ENCODE measurements around the gene TANGO2. TPM values are rescaled to one million over a fixed set of nuclear protein-coding genes. Genes with fewer than 3 reads are reported as not detected.

TANGO2 gene
- total RNA-seq, 1 donor from 2014 or later = 20.9 TPM

DNA sequence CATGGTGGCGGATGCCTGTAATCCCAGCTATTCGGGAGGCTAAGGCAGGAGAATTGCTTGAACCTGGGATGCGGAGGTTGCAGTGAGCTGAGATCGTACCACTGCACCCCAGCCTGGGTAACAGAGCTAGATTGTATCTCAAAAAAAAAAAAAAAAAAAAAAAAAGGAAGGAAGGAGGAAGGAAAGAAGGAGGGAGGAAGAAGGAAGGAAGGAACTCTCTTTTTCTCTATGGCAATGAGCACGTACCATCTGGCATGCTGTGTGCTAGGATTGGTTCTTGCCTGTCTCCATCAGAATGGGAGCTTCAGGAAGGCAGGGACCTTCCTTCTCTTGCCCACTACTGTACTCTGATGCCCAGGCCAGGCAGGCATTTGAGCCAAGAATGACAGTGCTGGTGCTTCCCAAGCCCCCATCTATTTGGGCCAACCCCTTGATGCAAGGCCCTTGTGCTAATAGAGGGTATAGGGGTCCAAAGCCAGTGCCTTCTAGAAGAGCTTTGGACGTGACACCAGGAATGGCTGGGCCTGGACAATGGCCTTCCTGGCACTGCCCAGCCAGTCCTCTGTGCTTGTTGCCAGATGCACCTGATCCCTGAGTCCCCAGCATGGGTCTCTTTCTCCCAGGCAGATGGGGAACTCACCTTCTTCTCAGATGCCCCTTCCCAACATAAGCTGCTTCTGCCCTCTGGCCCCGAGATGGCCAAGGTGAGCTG lies 48.6 kb downstream of the TANGO2 start:
- H3K27me3 ChIP-seq (ENCODE audit: control insufficient read depth, insufficient read depth, low read length) = no peaks in the 10 kb centered on the region
- H3K36me3 ChIP-seq (ENCODE audit: control insufficient read depth, insufficient read depth, low read length) = no peaks in the 10 kb centered on the region
- TF ChIP-seq, protein P1, sequence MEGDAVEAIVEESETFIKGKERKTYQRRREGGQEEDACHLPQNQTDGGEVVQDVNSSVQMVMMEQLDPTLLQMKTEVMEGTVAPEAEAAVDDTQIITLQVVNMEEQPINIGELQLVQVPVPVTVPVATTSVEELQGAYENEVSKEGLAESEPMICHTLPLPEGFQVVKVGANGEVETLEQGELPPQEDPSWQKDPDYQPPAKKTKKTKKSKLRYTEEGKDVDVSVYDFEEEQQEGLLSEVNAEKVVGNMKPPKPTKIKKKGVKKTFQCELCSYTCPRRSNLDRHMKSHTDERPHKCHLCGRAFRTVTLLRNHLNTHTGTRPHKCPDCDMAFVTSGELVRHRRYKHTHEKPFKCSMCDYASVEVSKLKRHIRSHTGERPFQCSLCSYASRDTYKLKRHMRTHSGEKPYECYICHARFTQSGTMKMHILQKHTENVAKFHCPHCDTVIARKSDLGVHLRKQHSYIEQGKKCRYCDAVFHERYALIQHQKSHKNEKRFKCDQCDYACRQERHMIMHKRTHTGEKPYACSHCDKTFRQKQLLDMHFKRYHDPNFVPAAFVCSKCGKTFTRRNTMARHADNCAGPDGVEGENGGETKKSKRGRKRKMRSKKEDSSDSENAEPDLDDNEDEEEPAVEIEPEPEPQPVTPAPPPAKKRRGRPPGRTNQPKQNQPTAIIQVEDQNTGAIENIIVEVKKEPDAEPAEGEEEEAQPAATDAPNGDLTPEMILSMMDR (IDR thresholded peaks at IDR 0.05; ENCODE audit: insufficient read depth, low read length, poor library complexity, severe bottlenecking) = no peak
- no peak for DNase-seq (ENCODE audit: low read depth)
- H3K4me3 ChIP-seq (ENCODE audit: low read depth, low read length) = no peak overlapping the region

DNA sequence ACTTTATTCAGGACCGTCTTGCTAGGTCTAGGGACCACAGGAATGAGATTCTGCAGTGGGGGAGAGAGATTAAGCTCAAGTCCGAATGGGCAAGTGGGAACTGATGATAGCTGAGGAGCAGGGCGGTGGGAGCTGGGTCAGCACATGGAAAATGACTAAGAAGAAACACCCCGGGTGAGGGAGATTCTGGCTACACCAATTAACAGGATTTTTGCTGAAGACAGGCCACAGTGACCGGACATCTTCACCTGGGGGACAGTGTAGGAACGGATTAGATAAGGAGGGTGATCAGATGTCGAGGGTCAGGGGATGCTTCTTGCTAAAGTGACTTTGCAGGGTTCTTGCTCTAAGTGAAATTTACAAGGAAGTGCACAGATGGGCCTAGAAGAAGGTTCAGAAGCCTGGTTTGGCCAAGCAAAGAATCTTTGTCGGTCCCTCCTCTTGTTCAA lies 50.6 kb downstream of the TANGO2 start:
- no peaks in the 10 kb centered on the region for H3K27me3 ChIP-seq (ENCODE audit: control insufficient read depth, insufficient read depth, low read length)
- no peaks in the 10 kb centered on the region for H3K36me3 ChIP-seq (ENCODE audit: control insufficient read depth, insufficient read depth, low read length)
- no peak for DNase-seq (ENCODE audit: low read depth)
- TF ChIP-seq, protein P1 (IDR thresholded peaks at IDR 0.05; ENCODE audit: insufficient read depth, low read length, poor library complexity, severe bottlenecking) = no peak
- no peak overlapping the region for H3K4me3 ChIP-seq (ENCODE audit: low read depth, low read length)

DNA sequence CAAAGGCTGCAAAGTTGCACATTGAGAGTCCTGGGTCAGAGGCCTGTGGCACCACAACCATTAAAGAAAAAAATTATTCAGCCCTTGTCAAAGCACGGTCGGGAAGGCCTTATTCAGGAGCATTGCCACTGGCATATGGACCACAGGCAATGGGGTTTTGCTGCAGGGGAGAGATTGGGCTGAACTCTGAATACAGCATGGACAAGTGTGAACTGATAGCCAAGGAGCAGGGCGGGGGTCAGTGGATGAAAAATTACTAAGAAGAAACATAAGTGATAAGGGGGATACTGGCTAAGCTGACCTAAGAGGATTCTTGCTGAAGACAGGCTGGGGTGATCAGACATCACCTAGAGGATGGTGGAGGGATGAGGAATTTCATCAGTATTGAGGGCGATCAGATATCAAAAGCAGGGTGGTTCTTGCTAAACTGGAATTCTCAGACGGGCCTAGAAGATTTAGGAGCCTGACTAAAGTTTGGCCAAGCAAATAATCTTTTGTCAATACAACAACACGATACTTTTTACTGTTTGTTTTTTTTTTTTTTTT lies 55.8 kb downstream of the TANGO2 start:
- TF ChIP-seq, protein P1 (IDR thresholded peaks at IDR 0.05; ENCODE audit: insufficient read depth, low read length, poor library complexity, severe bottlenecking) = no peak
- H3K4me3 ChIP-seq (ENCODE audit: low read depth, low read length) = no peak overlapping the region
- no peak for DNase-seq (ENCODE audit: low read depth)
- no peaks in the 10 kb centered on the region for H3K27me3 ChIP-seq (ENCODE audit: control insufficient read depth, insufficient read depth, low read length)
- H3K36me3 ChIP-seq (ENCODE audit: control insufficient read depth, insufficient read depth, low read length) = no peaks in the 10 kb centered on the region

DNA sequence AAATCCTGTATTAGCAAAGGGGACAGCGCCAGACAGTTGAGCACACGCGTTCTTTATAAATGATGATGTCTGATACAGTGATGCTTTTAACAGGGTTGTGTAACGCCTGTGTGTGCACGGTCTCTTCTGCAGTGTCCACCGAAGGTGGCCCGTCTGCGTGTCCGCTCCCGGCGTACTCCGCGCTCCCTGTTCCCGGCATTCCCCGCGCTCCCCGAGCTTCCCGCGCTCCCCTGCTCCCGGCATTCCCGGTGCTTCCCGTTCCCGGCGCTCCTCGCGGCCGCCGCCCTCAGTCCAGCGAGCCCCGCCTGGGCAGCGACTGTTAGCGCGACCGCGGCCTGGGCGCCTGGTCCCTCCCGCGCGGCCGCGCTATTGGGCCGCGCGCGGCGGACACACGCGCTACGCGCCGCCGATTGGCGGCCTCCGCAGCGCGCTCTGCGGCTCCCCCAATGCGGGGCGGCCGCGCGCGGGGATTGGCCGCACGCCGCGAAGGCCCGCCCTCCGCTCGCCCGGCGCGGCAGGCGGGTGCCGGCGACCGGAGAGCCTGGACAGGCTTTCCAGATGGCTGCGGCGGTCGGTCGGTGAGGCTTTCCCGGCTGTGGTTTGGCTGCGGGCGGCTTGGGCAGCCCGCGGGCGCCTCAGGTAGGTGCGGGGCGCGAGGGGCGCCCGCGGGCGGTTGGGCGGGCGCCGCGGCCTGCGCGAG lies 59.0 kb downstream of the TANGO2 start, which contains the start of gene DGCR8:
Gene DGCR8, plus strand, starts transcription at position 497 of the 700 bp plus-strand sequence. CDS start 5,723 bp downstream, outside the sequence.
- DNase-seq (ENCODE audit: low read depth) = peak; percentile 64
- peak within 1 kb of the TSS; percentile 67 for H3K4me3 ChIP-seq (ENCODE audit: low read depth, low read length)
- TF ChIP-seq, protein P1 (IDR thresholded peaks at IDR 0.05; ENCODE audit: insufficient read depth, low read length, poor library complexity, severe bottlenecking) = no peak
- H3K27me3 ChIP-seq (ENCODE audit: control insufficient read depth, insufficient read depth, low read length) = no peaks in the 10 kb centered on the region
- no peaks in the 10 kb centered on the region for H3K36me3 ChIP-seq (ENCODE audit: control insufficient read depth, insufficient read depth, low read length)

DNA sequence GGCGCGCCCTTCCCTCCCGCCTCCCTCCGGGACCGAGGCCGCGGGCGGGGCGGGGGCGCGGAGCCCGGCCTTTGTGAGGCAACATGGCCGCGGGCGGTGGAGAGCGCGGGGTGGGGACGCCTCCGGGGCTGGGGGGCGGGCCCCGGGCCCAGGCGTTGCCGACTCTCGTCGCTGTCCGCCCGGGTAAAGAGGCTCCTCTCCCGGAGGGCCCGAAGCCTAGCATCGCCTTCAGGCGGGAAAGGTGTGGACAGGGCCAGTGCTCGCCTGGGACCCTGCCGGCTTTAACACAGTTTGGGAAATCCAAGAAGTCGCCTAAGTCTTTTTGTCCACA lies 59.5 kb downstream of the TANGO2 start:
- Histone ChIP-seq H3K4me3 (ENCODE audit: low read depth, low read length) (peak overlapping the region; percentile 67), H3K27me3 (ENCODE audit: control insufficient read depth, insufficient read depth, low read length) (no peaks in the 10 kb centered on the region), H3K36me3 (ENCODE audit: control insufficient read depth, insufficient read depth, low read length) (no peaks in the 10 kb centered on the region)
- TF ChIP-seq, protein P1 (IDR thresholded peaks at IDR 0.05; ENCODE audit: insufficient read depth, low read length, poor library complexity, severe bottlenecking) = no peak
- DNase-seq (ENCODE audit: low read depth) = no peak
